ENCODE data around the gene IKZF2.

DNA sequence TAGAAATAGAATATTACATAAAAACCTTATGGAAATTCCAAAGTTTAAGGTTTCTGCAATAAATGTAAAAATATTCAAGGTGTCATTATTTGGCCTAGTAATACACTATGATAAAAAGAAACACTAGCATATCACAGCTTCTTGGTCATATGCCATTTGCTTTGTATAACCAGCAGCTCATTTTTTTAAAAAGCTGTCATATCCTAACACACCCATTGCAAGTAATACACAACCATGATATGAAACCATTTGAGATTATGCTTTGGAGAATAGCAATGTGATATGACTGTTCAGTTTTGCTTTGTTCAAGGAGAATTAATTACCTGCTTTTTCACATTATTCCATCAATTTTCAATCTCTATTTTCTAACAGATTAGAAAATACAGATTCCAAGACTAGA lies 149.0 kb downstream of the IKZF2 start:
- no peak for TF ChIP-seq POLR2AphosphoS5 (IDR thresholded peaks at IDR 0.05; ENCODE audit: low read depth, low read length)
- TF ChIP-seq POLR2A (IDR thresholded peaks at IDR 0.05; ENCODE audit: low read depth, low read length) = no peak; the same call in 1 of the 2 replicates
